Trophoblast cell (in vitro differentiated cells and primary cell): ENCODE data around the gene RAN.

ENCODE experiments used
- DNase-seq, 2 donors: peaks; one replicate each; pipeline ENCODE4 v3.0.0-alpha.2; 2016
- H2AFZ ChIP-seq: 2 replicates; pipeline ENCODE4 v1.6.1; 2013; ENCODE audit warnings: low read length, moderate library complexity, mild to moderate bottlenecking; ENCODE audit not compliant: insufficient read depth, poor library complexity
- H2AK5ac ChIP-seq: 2 replicates; pipeline ENCODE4 v1.6.1; 2013; ENCODE audit warnings: mild to moderate bottlenecking, low read length
- H2BK120ac ChIP-seq: 2 replicates; pipeline ENCODE4 v1.6.1; 2013; ENCODE audit warnings: low read length, mild to moderate bottlenecking, moderate library complexity; ENCODE audit not compliant: insufficient read depth, poor library complexity
- H2BK12ac ChIP-seq: 2 replicates; pipeline ENCODE4 v1.6.1; 2013; ENCODE audit warnings: mild to moderate bottlenecking, low read length, moderate library complexity
- H2BK5ac ChIP-seq: 2 replicates; pipeline ENCODE4 v1.6.1; 2013; ENCODE audit warnings: low read length, low read depth, moderate library complexity, mild to moderate bottlenecking; ENCODE audit not compliant: poor library complexity
- H3K14ac ChIP-seq: 2 replicates; pipeline ENCODE4 v1.6.1; 2013; ENCODE audit warnings: mild to moderate bottlenecking, low read length
- H3K18ac ChIP-seq: 2 replicates; pipeline ENCODE4 v1.6.1; 2013; ENCODE audit warnings: mild to moderate bottlenecking, low read length
- H3K23ac ChIP-seq: 2 replicates; pipeline ENCODE4 v1.6.1; 2013; ENCODE audit warnings: low read length
- H3K27ac ChIP-seq: 2 replicates; pipeline ENCODE4 v1.5.1; 2013; ENCODE audit warnings: low read depth, mild to moderate bottlenecking, inconsistent platforms, low read length, moderate library complexity
- H3K27me3 ChIP-seq: 2 replicates; pipeline ENCODE4 v1.6.1; 2013; ENCODE audit warnings: inconsistent platforms, mild to moderate bottlenecking, low read length, moderate library complexity; ENCODE audit not compliant: insufficient read depth
- H3K36me3 ChIP-seq, 2 experiments: 1 replicate in 1 of 2; 2 replicates in 1 of 2; pipeline ENCODE4 v1.6.1; 2013; ENCODE audit warnings: low read length in 2 of 2, mild to moderate bottlenecking in 2 of 2, moderate library complexity in 1 of 2; ENCODE audit not compliant: insufficient read depth in 2 of 2, control insufficient read depth in 1 of 2
- H3K4ac ChIP-seq: 2 replicates; pipeline ENCODE4 v1.6.1; 2013; ENCODE audit warnings: low read depth, mild to moderate bottlenecking, low read length, moderate library complexity
- H3K4me1 ChIP-seq, 2 experiments: 1 replicate in 1 of 2; 2 replicates in 1 of 2; pipeline ENCODE4 v1.6.1; 2013; ENCODE audit warnings: low read length in 2 of 2, mild to moderate bottlenecking in 2 of 2, moderate library complexity in 1 of 2; ENCODE audit not compliant: insufficient read depth in 2 of 2, control insufficient read depth in 1 of 2
- H3K4me2 ChIP-seq: 2 replicates; pipeline ENCODE4 v1.6.1; 2013; ENCODE audit warnings: inconsistent platforms, mild to moderate bottlenecking, low read length, moderate library complexity
- H3K4me3 ChIP-seq: 2 replicates; pipeline ENCODE4 v1.5.1; 2013; ENCODE audit warnings: mild to moderate bottlenecking, low read depth, low read length, inconsistent platforms
- H3K79me1 ChIP-seq: one replicate; pipeline ENCODE4 v1.6.1; 2013; ENCODE audit warnings: low read length
- H3K79me2 ChIP-seq: 2 replicates; pipeline ENCODE4 v1.6.1; 2013; ENCODE audit warnings: low read length, mild to moderate bottlenecking; ENCODE audit not compliant: control insufficient read depth, insufficient read depth, poor library complexity
- H3K9ac ChIP-seq: 2 replicates; pipeline ENCODE4 v1.6.1; 2013; ENCODE audit warnings: mild to moderate bottlenecking, low read length
- H3K9me3 ChIP-seq: 2 replicates; pipeline ENCODE4 v1.6.1; 2013; ENCODE audit warnings: low read depth, mild to moderate bottlenecking, control low read depth, inconsistent platforms, low read length; ENCODE audit not compliant: insufficient read depth
- H4K12ac ChIP-seq: 2 replicates; pipeline ENCODE4 v1.6.1; 2013; ENCODE audit warnings: low read depth, mild to moderate bottlenecking, low read length, moderate library complexity
- H4K8ac ChIP-seq: 2 replicates; pipeline ENCODE4 v1.6.1; 2013; ENCODE audit warnings: low read depth, mild to moderate bottlenecking, low read length, moderate library complexity
- H4K91ac ChIP-seq: one replicate; pipeline ENCODE4 v1.6.1; 2013; ENCODE audit warnings: low read depth, mild to moderate bottlenecking, low read length, moderate library complexity
- WGBS: extraction: QIAGEN DNeasy Blood & Tissue Kit; methylation state at CpG from one replicate; pipeline ENCODE4 v1.1.7; 2013; ENCODE audit warnings: missing lambda C conversion rate; ENCODE audit not compliant: insufficient read length, insufficient coverage; ENCODE audit errors: extremely low coverage; 5-methylcytosine and 5-hydroxymethylcytosine counted together

RAN gene

GRCh38 chr12:130828895-130829294, 43.0 kb upstream of the RAN start:
- H2BK120ac ChIP-seq: no peak overlapping the region
- H4K12ac ChIP-seq: no peak overlapping the region
- WGBS: no CpG with 5 or more reads among the region's 8 CpGs
- H4K8ac ChIP-seq: no peak overlapping the region
- H3K79me2 ChIP-seq: no peaks in the 10 kb centered on the region
- no peak overlapping the region for H3K9ac ChIP-seq
- no peak overlapping the region for H3K23ac ChIP-seq
- no peak for DNase-seq
- no peak overlapping the region for H3K14ac ChIP-seq
- H2BK5ac ChIP-seq: no peak overlapping the region
- H3K36me3 ChIP-seq: no peaks in the 10 kb centered on the region
- no peak overlapping the region for H3K27ac ChIP-seq
- no peak overlapping the region for H4K91ac ChIP-seq
- no peaks in the 10 kb centered on the region for H3K4me1 ChIP-seq
- no peak overlapping the region for H2AFZ ChIP-seq
- H3K9me3 ChIP-seq: peaks cover 4% of the 10 kb centered on the region
- H2BK12ac ChIP-seq: no peak overlapping the region
- no peak overlapping the region for H2AK5ac ChIP-seq
- no peaks in the 10 kb centered on the region for H3K79me1 ChIP-seq
- H3K4ac ChIP-seq: no peak overlapping the region
- no peak overlapping the region for H3K4me3 ChIP-seq
- H3K18ac ChIP-seq: no peak overlapping the region
- no peak overlapping the region for H3K4me2 ChIP-seq
- no peaks in the 10 kb centered on the region for H3K27me3 ChIP-seq

DNA sequence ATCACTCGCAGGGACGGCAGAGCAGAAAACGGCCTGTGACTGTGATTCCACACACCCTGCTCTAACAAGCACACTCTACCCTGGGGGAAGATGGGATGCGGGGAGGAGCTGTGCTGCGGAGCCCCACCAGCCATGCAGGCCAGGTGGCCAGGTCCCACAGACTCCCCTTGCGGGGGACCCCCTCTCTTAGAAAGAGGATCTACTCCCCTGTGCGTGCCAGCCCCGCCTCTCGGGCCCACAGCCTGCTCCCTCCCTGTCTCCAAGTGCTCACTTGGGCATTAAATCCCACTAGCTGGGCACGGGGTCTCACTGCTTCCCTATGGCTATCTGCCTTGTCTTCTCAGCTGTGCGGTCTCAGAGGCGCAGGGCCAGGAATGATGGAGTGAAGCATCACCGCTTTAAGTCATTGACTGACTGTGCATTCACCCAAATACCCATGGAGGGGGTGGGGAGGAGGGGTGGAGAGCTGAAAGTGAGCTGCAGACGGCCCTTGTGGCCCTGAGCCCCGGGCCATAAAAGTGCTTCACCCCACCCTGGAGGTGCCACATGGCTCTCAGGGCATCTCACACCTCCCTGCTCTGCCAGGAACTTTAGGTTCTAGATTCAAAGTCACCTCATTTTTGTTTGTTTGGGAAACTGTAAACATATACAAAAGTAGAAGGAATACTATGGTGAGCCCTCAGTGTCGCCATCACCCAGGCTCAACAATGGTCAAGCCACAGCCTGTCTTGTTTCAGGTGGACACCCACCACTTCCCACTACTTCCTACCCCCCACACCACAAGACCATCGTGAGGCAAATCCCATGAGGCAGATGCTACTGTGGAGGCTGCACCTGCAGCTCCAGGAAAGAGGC, 42.2 kb upstream of the RAN start:
- H3K36me3 ChIP-seq: no peaks in the 10 kb centered on the region
- H3K14ac ChIP-seq: no peak overlapping the region
- no peak for DNase-seq
- H2AK5ac ChIP-seq: no peak overlapping the region
- H3K9me3 ChIP-seq: peaks cover 4% of the 10 kb centered on the region
- H3K27ac ChIP-seq: no peak overlapping the region
- H3K4me3 ChIP-seq: no peak overlapping the region
- no peak overlapping the region for H3K18ac ChIP-seq
- WGBS: no CpG with 5 or more reads among the region's 17 CpGs
- H3K79me2 ChIP-seq: no peaks in the 10 kb centered on the region
- H2BK12ac ChIP-seq: no peak overlapping the region
- no peak overlapping the region for H4K91ac ChIP-seq
- no peak overlapping the region for H3K4ac ChIP-seq
- no peak overlapping the region for H2BK5ac ChIP-seq
- H3K79me1 ChIP-seq: no peaks in the 10 kb centered on the region
- H3K4me1 ChIP-seq: no peaks in the 10 kb centered on the region
- no peak overlapping the region for H3K9ac ChIP-seq
- no peak overlapping the region for H3K23ac ChIP-seq
- no peak overlapping the region for H2AFZ ChIP-seq
- no peak overlapping the region for H3K4me2 ChIP-seq
- no peak overlapping the region for H2BK120ac ChIP-seq
- H4K8ac ChIP-seq: no peak overlapping the region
- no peak overlapping the region for H4K12ac ChIP-seq
- H3K27me3 ChIP-seq: no peaks in the 10 kb centered on the region

DNA sequence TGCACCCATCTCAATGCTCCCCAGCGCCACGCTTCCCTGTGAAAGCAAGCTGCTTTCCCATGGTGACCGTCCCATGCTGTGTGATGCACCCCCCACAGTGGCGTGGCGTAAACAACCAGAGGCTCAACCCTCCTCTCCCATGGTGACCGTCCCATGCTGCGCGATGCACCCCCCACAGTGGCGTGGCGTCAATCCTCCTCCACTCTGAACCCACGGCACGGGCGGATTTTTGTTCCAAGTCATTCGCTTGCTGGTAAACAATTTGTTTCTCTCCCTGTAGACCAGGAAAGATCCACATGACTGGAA, 41.7 kb upstream of the RAN start:
- Histone ChIP-seq H3K4ac (no peak overlapping the region), H2AFZ (no peak overlapping the region), H3K79me2 (no peaks in the 10 kb centered on the region), H3K4me2 (no peak overlapping the region), H3K36me3 (peaks cover 0 to 2% of the 10 kb centered on the region in 2 experiments), H3K27ac (no peak overlapping the region), H3K4me3 (no peak overlapping the region), H4K8ac (no peak overlapping the region), H3K9ac (no peak overlapping the region), H2BK5ac (no peak overlapping the region), H2AK5ac (no peak overlapping the region), H3K23ac (no peak overlapping the region), H4K91ac (no peak overlapping the region), H3K14ac (no peak overlapping the region), H4K12ac (no peak overlapping the region), H3K18ac (no peak overlapping the region), H3K27me3 (no peaks in the 10 kb centered on the region), H2BK12ac (no peak overlapping the region), H2BK120ac (no peak overlapping the region), H3K79me1 (no peaks in the 10 kb centered on the region), H3K9me3 (peaks cover 4% of the 10 kb centered on the region), H3K4me1 (no peaks in the 10 kb centered on the region)
- DNase-seq: no peak
- WGBS: no CpG with 5 or more reads among the region's 14 CpGs

- H3K4me3 ChIP-seq: no peak overlapping the region
- no peak overlapping the region for H4K12ac ChIP-seq
- H3K18ac ChIP-seq: no peak overlapping the region
- H3K4me2 ChIP-seq: no peak overlapping the region
- no peak overlapping the region for H4K8ac ChIP-seq
- H3K36me3 ChIP-seq: peaks cover 0 to 2% of the 10 kb centered on the region in 2 experiments
- no peak overlapping the region for H2BK12ac ChIP-seq
- no peak overlapping the region for H3K14ac ChIP-seq
- no peak overlapping the region for H3K4ac ChIP-seq
- H3K9ac ChIP-seq: no peak overlapping the region
- no peaks in the 10 kb centered on the region for H3K4me1 ChIP-seq
- DNase-seq: no peak
- H3K9me3 ChIP-seq: peaks cover 4% of the 10 kb centered on the region
- H3K27ac ChIP-seq: no peak overlapping the region
- H2BK120ac ChIP-seq: no peak overlapping the region
- no peaks in the 10 kb centered on the region for H3K79me2 ChIP-seq
- no peak overlapping the region for H2BK5ac ChIP-seq
- no CpG with 5 or more reads among the region's 4 CpGs for WGBS
- H4K91ac ChIP-seq: no peak overlapping the region
- no peaks in the 10 kb centered on the region for H3K79me1 ChIP-seq
- H3K27me3 ChIP-seq: no peaks in the 10 kb centered on the region
- no peak overlapping the region for H2AK5ac ChIP-seq
- H2AFZ ChIP-seq: no peak overlapping the region
- no peak overlapping the region for H3K23ac ChIP-seq
Observed at GRCh38 chr12:130831246-130831645, 40.6 kb upstream of the RAN start.
